HG03571 (cell line): ENCODE results near the gene MIEN1.
A peak's percentile ranks its signal among the peaks of the same experiment; 100 is the strongest.
"Not testable (repeated sequence)": the region's sequence is repeated elsewhere in the genome, so short reads cannot be mapped to it uniquely, and the experiment has no call there.

Source experiments
- ATAC-seq: cut with Tn5 transposase; IDR thresholded peaks from one replicate; pipeline ENCODE4 v1.9.1; 2021; ENCODE audit not compliant: unreplicated experiment

MIEN1 gene

DNA sequence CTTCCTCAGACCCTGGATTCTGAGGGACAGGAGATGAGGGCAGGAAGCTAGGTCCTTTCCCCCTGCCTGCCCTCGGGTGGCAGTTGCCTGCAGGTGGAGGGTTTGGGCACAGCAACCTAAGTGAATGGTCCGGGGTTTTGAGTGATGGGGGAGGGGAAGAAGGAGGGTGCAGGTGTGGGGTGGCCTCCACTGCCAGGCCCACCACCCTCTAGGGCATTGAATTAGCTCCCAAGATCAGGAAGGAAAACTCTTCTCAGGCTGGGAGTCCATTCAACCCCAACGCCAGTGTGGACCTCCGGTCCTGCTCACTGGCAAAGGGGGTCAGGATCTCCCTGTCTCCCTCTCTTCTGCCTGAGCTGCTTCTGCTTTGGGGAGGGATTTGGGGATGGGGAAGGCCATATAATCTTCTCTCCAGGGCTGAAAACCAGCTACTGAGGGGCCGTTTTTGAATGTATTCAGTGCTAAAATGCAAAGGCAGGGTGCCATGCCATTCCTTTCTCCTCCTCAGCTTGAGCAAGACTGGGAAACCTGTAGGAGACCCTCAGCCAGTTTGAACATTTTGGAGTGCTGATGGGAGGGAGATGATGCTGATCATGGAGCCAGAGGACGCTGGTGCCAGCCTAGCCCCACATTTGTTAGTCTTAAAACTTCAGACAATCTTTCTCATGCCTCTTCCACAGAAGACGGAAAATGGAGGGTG is 26.2 kb upstream of the MIEN1 start:
- ATAC-seq, result no peak

DNA sequence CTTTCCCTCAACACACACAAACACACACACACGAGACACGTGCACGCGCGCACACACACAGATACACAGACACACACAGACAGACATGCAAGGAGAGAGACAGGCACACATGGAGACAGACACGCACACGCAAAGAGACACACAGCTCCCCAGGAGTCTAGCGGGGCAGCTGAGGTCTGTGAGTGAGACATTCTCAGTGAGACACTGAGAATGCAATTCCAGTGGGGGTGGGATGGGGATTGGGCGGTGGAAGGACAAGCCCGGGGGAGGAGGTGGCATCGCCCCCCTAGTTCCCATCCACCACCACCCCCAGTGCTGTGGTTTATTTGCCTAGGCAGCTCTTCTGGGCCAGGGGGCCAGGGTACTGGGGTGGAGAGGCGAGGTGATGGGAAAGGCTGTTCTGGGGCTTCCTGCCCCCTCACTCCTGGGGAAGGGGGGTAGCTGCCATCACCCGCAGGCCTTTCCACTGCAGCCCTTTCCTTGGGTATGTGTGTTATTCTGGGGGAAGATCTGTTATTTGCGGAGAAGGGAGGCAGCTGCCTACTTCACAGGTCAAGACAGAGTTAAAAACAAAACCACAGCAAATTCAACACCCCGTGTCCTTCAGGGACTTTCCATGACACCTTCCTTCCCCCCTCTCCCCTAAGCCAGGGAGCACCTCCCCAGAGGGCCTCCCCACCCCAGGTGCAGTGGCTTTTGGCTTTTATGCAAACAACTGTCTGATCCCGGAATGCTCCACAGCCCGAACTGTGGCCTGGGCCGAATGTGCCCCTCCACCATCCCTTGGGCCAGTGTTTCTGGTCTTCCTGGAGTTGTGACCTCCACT is 25.4 kb upstream of the MIEN1 start:
- no peak for ATAC-seq

DNA sequence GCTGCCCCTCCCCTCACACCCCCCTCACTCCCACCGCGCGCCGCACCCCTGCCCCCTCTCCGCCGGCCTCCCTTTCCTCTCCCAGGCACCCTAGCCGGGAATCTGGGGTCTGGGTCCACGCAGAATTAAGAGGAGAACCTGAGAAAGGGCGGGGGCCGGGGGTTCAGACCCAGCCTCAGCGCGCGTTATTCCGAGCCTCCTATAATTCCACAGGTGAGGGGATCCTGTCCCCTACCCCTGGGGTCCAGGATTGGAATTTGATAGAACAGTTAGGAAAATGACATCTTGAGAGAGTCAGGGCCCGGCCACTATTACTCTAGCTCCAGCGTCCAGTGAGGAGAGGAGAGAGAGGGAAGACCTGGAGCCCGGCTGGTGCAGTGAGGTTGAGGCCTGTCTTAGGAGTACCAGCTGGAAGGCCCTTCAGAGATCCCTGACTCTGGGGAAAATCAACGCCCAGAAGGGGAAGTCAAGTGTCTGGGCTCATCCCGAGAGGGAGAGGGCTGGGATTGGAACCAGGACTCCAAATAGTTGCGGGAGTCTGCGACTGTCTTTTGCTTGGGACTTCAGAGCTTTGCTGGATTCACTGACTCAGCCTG is 24.7 kb upstream of the MIEN1 start:
- ATAC-seq, result no peak

DNA sequence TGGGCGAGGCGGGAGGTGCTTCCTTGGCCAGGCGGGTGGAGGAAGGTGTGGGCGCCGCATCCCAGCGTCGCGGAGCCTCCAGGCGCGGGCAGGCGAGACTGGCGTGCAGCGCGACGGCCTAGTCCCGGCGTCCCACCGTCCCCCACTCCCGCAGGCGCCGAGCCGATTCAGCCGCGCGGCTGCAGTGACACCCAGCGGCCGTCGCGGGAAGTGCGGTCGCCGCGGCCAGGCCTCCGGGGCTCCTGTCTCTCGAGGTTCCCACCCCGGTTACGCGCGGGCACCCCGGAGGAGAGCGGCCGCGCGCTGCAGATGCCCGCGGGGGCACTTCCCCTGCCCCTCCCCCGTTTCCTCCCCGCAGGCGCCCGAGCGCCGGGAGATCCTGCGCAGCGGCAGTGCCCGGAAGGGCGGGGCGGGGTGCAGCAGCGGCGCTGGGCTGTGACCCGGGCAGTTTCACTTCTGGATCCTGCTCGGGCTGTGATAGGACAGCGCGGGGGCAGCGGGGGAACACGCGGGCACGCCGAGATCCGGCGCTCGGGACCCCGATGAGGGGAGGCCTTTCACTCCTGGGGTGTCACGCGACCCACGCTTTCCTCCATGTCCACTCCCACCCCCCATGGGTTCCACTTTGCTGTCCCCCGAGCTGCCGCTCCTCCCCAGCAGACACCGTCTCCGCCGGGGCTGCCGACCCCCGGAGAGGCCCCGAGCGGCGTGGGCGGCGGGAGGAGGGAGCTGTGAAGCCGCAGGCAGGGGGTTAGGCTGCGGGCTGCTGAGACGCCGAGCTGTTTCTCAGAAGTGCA is 24.0 kb upstream of the MIEN1 start:
- ATAC-seq, result peak; percentile 67

DNA sequence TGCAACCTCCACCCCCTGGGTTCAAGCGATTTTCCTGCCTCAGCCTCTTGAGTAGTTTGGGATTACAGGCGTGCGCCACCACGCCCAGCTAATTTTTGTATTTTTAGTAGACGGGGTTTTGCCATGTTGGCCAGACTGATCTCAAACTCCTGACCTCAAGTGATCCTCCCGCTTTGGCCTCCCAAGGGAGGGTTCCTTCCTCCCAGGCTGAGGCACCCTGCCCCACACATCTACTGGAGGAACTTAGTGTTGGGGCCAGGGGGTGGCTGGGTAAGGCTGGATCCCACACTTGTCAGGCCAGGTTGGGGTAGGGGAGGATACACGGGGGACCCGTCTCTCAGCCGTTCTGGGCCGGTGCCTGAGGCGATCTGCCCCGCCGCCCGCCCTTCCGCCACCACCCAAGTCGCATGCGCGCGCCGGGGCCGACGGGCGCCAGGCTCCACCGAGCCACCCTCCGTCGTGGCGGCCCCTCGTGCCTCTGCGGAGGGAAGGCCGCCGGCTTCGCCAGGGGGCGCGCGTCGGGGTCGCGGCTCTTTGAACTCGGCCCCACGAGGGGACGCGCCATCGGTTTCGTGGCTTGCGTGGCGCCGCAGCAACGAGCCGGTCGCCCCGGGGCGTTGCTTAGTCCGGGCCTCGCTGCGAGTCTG is 23.3 kb upstream of the MIEN1 start:
- peak; percentile 22 for ATAC-seq

DNA sequence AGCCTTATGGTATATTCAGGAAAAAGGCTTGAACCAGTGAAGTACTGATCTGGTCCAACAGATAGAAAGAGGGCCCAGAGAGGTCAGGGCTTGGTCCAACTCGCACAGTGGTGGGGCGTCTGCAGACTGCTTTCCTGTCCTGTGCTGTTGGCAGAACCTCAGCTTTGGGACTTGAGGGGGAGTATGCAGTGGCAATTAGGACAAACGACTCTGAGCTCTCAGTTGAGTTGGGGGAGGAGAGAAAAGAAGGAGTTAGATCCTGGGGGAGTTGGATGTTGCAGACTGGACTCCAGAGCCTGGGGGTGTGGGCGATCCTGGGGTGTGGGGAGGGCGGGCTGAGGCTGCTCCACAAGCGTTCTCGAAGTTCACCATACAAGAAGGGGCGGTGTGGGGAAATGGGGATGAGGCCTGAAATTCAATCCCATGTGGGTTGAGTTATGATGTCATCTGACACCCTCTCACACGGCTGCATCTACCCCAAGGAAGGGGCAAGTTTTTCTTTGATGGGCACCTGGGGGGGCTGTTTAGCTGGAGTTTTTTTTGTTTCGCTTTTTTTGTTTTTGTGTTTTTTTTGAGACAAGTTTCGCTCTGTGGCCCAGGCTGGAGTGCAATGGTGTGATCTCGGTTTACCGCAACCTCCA is 22.0 kb upstream of the MIEN1 start:
- ATAC-seq, result no peak

DNA sequence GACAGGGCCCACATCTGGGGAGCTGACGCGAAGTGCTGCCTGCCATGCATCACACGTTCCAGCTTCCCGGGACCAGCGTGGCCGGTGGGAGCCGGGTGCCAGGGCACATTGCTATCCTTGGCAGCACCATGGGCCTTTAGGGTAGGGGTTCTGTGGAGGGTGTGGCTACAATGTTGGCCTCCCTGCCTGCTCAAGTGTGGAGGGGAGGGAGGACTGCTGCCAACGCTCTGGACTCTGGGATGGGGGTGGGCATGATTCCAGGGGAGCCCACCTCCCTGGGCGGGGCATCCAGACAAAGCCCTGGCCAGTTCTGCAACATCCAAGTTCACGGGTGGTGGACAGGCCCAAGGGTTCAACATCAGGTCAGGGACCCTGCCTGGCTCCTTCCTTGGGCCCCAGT is 21.3 kb upstream of the MIEN1 start:
- ATAC-seq, result no peak

DNA sequence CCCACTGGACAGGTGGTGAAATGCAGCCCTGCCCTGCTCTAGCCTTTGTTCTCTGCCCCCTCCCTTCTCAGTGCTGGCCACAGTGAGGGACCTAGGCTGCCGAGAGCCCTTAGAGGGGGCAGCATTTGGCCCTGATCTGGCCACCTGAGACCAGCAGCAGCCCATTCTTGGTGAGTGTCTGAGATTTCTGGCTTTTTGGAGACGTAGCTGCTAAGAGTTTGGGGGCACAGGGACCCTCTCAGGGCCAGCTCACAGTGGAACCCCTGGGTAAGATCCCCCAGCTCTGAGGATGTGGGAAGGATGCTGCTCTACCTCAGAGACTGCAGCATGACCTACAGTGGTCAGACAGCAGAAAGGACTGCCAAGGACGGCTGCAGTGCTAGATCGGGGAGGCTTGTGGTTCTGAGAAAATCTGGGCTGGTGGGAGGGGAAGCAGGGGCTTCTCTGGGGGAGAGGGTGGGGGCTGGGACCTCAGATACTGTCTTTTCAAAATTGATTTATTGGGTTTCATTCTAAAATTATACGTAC is 20.7 kb upstream of the MIEN1 start:
- no peak for ATAC-seq

DNA sequence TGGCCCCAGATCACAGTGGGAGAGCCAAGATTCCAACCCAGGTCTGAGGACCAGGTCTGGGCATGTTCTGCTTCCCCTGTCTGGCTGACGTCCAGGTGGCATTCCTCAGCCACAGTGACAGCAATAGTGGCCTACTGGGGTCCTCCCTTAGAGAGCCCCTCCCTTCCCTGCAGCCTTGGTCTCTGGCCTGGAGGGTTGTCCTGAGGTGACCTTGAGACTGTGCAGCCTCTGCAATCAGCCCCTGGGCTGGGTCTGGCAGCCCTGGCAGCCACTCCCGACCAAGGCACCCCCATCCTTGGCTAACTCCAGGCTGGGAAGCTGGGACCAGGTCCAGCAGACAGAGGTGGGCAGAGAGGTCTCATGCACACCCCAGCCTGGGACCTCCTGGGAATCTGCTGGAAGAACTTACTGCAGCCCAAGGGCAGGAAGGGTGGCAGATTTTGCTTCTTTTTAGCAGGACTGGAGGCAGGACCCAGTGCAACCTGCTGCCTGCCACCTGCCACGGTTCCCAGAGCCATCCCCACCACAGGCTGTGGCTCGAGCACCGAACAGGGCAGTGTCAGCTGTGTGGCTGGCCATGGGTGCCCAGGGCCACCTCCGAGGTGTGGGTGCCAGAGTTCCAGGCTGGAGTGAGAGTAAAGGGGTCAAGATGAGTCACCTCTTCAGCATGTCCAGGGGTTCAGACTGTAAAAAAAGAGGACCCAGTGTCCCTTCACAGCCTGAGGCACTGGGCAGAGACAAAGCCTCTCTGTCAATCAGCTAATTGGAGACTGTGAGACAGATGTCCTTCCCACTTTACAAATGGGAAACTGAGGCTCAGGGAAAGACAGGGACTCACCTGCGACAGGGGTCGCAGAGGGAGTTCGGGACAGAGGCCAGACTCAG is 20.0 kb upstream of the MIEN1 start:
- ATAC-seq, result no peak

DNA sequence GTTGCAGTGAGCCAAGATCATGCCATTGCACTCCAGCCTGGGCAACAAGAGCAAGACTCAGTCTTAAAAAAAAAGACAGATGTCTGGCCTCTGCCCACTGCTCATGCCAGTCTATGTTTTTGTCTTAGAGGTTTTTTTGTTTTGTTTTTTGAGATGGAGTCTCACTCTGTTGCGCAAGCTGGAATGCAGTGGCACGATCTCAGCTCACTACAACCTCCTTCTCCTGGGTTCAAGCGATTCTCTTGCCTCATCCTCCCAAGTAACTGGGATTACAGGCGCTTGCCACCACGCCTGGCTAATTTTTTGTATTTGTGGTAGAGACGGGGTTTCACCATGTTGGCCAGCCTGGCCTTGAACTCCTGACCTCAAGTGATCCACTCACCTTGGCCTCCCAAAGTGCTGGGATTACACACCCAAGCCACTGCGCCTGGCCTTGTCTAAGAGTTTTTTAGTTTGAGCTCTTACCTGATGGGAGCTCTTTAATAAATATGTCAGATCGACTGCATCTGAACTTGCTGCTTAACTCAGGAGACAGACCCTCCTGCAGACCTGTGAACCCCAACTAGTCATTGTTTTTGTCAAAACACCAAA is 18.2 kb upstream of the MIEN1 start:
- ATAC-seq, result not testable (repeated sequence)

DNA sequence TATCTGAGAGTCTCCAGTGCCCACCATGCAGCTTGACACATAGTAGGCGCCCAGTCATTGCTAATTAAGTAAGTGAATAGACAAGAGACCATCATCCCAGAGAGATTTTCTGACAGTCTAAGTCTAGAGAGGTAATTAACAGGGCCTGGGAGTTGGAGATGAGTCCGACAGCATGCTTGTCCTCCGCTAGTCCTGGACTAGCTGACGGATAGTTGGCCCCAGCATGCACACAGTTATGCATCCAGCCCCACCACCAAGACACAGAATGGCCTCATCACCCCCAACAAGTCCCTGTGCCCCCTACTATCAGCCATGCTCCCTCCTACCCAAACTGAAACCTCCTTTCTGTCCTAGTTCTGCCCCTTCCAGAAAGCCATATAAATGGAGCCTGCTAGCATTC is 17.4 kb upstream of the MIEN1 start:
- ATAC-seq, result no peak

DNA sequence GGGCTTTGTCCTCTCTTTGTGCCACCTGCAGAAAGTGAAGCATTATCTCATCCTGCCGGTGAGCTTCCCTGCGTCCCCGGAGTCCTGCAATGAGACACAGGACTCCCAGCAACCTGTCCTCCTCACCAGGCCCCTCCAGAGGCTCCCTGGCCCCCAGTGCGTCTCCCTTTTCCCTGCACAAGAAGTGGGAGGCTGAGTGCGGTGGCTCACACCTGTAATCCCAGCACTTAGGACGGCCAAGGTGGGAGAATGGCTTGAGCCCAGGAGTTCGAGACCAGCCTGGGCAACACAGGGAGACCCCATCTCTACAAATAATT is 15.8 kb upstream of the MIEN1 start:
- ATAC-seq, result no peak

DNA sequence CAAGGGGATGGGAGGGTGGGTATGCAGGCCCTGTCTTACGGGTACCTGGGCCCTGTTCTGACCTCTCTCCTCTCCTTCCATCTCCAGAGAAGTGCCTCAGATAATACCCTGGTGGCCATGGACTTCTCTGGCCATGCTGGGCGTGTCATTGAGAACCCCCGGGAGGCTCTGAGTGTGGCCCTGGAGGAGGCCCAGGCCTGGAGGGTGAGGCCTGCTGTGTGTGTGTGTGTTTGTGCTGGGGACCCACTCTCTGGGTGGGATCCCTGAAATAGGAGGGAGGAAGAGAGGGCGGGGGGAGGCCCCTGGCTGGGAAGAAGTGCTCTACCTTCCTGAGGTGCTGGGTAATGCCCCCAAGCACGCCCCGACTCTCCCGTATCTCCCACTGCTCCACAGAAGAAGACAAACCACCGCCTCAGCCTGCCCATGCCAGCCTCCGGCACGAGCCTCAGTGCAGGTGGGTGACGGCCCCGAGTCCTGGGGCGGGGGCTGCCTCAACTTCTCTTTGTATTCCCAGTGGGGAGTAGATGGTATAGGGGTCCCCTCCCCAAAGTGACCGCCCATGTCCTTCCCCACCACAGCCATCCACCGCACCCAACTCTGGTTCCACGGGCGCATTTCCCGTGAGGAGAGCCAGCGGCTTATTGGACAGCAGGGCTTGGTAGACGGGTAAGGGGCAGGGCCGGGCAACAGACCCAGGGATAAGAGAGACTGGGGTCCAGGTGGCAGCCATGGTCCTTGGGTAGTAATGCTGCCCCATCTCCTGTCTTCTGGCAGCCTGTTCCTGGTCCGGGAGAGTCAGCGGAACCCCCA is 15.2 kb upstream of the MIEN1 start:
- no peak for ATAC-seq

DNA sequence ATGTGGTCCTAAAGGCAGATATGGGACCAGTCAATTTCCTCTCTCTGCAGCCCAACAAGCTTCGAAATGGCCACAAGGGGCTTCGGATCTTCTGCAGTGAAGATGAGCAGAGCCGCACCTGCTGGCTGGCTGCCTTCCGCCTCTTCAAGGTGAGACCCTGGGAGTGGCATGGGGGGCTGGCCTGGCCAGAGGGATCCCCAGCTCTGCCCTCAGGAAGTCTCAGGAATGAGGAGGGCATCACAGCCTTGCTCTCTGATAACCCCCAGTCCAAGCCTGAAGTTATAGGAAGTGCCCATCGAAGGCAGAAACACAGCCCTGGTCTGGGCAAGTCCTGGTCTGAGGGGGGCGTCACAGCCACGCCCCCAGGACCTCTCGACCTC is 14.5 kb upstream of the MIEN1 start:
- ATAC-seq, result no peak

DNA sequence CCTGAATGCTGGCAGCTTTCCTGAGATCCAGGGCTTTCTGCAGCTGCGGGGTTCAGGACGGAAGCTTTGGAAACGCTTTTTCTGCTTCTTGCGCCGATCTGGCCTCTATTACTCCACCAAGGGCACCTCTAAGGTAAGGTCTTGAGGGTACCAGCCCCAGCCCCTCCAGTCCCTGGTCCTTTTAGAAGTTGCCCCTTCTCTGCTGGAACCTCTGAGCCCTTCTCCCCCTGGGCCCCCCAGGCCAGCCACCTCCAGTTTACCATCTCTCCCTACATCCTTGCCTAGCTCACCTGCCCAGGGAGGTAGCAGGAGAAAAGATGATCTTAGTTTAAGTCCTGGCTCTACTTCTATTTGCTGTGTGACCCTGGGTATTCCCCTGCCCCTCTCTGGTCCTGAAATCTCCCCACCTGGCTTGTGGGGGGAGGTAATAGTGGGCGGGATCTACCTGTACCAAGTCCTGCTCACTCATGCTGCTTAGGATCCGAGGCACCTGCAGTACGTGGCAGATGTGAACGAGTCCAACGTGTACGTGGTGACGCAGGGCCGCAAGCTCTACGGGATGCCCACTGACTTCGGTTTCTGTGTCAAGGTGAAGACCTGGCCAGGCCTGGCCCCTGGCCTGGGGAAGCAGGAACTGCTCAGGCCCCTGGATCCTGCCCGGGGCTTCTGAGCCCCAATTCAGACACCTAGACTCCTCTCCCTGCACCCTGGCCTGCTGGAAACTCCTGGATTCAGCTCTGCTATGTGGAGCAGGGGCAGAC is 13.9 kb upstream of the MIEN1 start:
- ATAC-seq, result no peak

DNA sequence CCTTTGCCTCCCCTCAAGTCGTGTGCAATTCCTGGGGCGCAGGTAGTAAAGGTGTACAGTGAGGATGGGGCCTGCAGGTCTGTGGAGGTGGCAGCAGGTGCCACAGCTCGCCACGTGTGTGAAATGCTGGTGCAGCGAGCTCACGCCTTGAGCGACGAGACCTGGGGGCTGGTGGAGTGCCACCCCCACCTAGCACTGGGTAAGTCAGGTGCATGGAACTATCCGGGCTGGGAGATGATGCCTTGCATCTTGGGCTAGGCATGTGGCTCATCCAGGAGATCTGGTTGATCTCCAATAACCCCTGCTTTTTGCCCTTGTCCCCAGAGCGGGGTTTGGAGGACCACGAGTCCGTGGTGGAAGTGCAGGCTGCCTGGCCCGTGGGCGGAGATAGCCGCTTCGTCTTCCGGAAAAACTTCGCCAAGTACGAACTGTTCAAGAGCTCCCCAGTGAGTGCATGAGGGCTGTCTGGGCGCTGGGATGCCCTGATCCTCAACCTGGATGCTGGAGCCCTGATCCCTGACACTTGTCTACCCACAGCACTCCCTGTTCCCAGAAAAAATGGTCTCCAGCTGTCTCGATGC is 12.6 kb upstream of the MIEN1 start:
- ATAC-seq, result no peak
